ENCODE measurements around the gene NTNG1. TPM values are rescaled to one million over a fixed set of nuclear protein-coding genes. Genes with fewer than 3 reads are reported as not detected.

NTNG1 gene
- total and polyA plus RNA-seq, 2 of the 8 experiments (the other 6 are each of a cell fraction or from before 2014, with no cell fraction given), result 1.2 to 4.1 TPM

DNA sequence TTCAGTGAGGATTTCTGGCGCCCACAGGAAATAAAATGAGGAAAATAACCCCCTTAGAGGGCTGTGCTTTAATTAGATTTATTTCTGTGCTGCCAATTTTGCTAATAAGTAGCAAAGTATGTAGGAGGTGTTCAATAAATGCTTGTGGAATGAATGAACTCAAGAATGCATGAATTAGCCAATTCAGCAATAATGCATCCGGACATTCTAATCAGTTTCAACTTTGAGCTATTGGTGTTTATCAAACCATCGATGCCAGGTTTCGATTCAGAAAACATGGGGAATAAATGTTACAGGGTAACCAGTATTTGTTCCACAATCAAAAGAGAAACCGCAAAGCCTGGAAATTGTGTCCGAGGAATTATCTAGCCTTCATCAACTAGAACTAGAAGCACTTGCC is 353.2 kb downstream of the NTNG1 start:
- DNase-seq (ENCODE audit: low read depth in 1 of 2, low spot score in 2 of 2) (no peak), FAIRE-seq (no peak)
- Histone ChIP-seq H3K4ac (replicated peaks; ENCODE audit: insufficient read length, low read depth, low read length) (no peak overlapping the region), H3K79me2 (ENCODE audit: control insufficient read depth in 1 of 2, insufficient read depth in 2 of 2, low read length in 2 of 2) (no peaks in the 10 kb centered on the region), H4K5ac (ENCODE audit: insufficient read length, low read depth, low read length) (no peak overlapping the region), H3K9ac (replicated peaks in 1 of 4; ENCODE audit: extremely low read depth in 1 of 4, low read depth in 3 of 4, low read length in 3 of 4) (no peak overlapping the region), H2AFZ (ENCODE audit: low read length) (no peak overlapping the region), H4K91ac (replicated peaks; ENCODE audit: insufficient read length, low read length) (no peak overlapping the region), H4K8ac (ENCODE audit: extremely low read depth, insufficient read depth, low read length) (no peak overlapping the region), H3K18ac (ENCODE audit: extremely low read depth, low read length) (no peak overlapping the region), H3K4me3 (ENCODE audit: extremely low read depth in 1 of 4, insufficient read depth in 2 of 4, low read depth in 3 of 4, low read length in 4 of 4) (no peak overlapping the region), H3K79me1 (ENCODE audit: low read depth, low read length) (no peaks in the 10 kb centered on the region), H3K36me3 (ENCODE audit: control insufficient read depth in 2 of 4, insufficient read depth in 4 of 4, low read length in 3 of 4) (no peaks in the 10 kb centered on the region), H3K4me2 (ENCODE audit: insufficient read depth in 1 of 2, low read depth in 2 of 2, low read length in 2 of 2) (no peak overlapping the region), H3K23me2 (ENCODE audit: low read depth, low read length) (no peaks in the 10 kb centered on the region), H2BK5ac (ENCODE audit: low read depth, low read length) (no peak overlapping the region), H3K27ac (ENCODE audit: low read depth, low read length) (no peak overlapping the region), H4K20me1 (replicated peaks in 1 of 2; ENCODE audit: control insufficient read depth in 1 of 2, insufficient read depth in 2 of 2, low read length in 2 of 2) (no peaks in the 10 kb centered on the region), H3K23ac (ENCODE audit: insufficient read length) (no peak overlapping the region), H2BK120ac (replicated peaks; ENCODE audit: low read depth, low read length) (no peak overlapping the region), H3K9me3 (ENCODE audit: insufficient read depth in 2 of 2, low read depth in 1 of 2, low read length in 1 of 2) (no peaks in the 10 kb centered on the region), H3K56ac (replicated peaks; ENCODE audit: insufficient read length, low read depth, low read length) (no peak overlapping the region), H3K27me3 (replicated peaks in 1 of 4; ENCODE audit: control insufficient read depth in 3 of 4, extremely low read depth in 1 of 4, insufficient read depth in 3 of 4, low read length in 3 of 4) (no peaks in the 10 kb centered on the region), H2BK15ac (ENCODE audit: low read length) (no peak overlapping the region), H3K4me1 (replicated peaks in 1 of 4; ENCODE audit: control insufficient read depth in 3 of 4, insufficient read depth in 4 of 4, low read length in 3 of 4) (peaks cover 0 to 2% (median 0%) of the 10 kb centered on the region in 4 experiments; a peak in 1 of 7 replicates), H2BK20ac (ENCODE audit: low read length) (no peak overlapping the region), H2AK5ac (ENCODE audit: low read depth, low read length) (no peak overlapping the region), H3K14ac (ENCODE audit: insufficient read length) (no peak overlapping the region), H2BK12ac (ENCODE audit: low read depth, low read length) (no peak overlapping the region)
- POLR2A ChIA-PET (ENCODE audit: partially characterized antibody), result no interaction called here
- no peak for TF ChIP-seq HDAC2 (IDR thresholded peaks at IDR 0.05; ENCODE audit: borderline replicate concordance in 1 of 2, low read depth in 2 of 2, low read length in 2 of 2)
- no peak for TF ChIP-seq FOSL1 (IDR thresholded peaks at IDR 0.05; ENCODE audit: insufficient read depth, low read depth, low read length)
- CTCF ChIA-PET (ENCODE audit: partially characterized antibody), result no interaction called here
- WGBS, 2 experiments (ENCODE audit: extremely low coverage in 1 of 2, insufficient coverage in 1 of 2, insufficient read length in 1 of 2, insufficient replicate concordance in 2 of 2, low coverage in 1 of 2, low lambda C conversion rate in 2 of 2, missing lambda C conversion rate in 1 of 2), result 96% methylated on average over 6 of the region's 6 CpGs; no CpG with 5 or more reads in 1 of the 2 experiments
